Panc1 (cell line): ENCODE measurements around the gene MAMSTR. TPM values are rescaled to one million over a fixed set of nuclear protein-coding genes. Genes with fewer than 3 reads are reported as not detected.

Experiments used
- ATAC-seq: fragments of 200-7000 bp; cut with Tn5 transposase; 2 replicates; pipeline ENCODE4 v1.9.1; 2020; ENCODE audit warnings: mild to moderate bottlenecking, moderate library complexity
- BruUV-seq: library from RNA; stranded (reverse); fragments of 400-500 nt; replicated peaks from 2 replicates; lab custom pipeline; 2021; lab: Mats Ljungman, UMichigan
- CTCF ChIA-PET: fragments of 300-600 bp; sonication (Branson Sonifier 250); formaldehyde crosslinking; loops from one replicate; lab custom pipeline; 2022; ENCODE audit warnings: antibody characterized with exemption; lab: Charles Lee
- POLR2A ChIA-PET: fragments of 300-600 bp; sonication (Branson Sonifier 250); formaldehyde crosslinking; loops from one replicate; lab custom pipeline; 2022; ENCODE audit warnings: antibody characterized with exemption; lab: Charles Lee
- DNase-seq: peaks from one replicate; pipeline ENCODE4 v3.0.0-alpha.2; 2010; ENCODE audit warnings: low read depth, low spot score
- H3K27ac ChIP-seq: 2 replicates; pipeline ENCODE4 v1.5.1; 2011; ENCODE audit warnings: mild to moderate bottlenecking, low read length, inconsistent platforms
- H3K27me3 ChIP-seq: fragments of 200-500 bp; sonication (Bioruptor generic); 2 replicates; pipeline ENCODE4 v1.6.0; 2014; ENCODE audit warnings: low read length, inconsistent platforms; ENCODE audit not compliant: control insufficient read depth, insufficient read depth
- H3K36me3 ChIP-seq: fragments of 200-500 bp; sonication (Bioruptor generic); 2 replicates; pipeline ENCODE4 v1.5.1; 2014; ENCODE audit warnings: inconsistent platforms, mild to moderate bottlenecking, low read length, moderate library complexity; ENCODE audit not compliant: control insufficient read depth, insufficient read depth
- H3K4me1 ChIP-seq: 2 replicates; pipeline ENCODE4 v1.5.1; 2011; ENCODE audit warnings: inconsistent platforms, mild to moderate bottlenecking, low read length, moderate library complexity; ENCODE audit not compliant: control insufficient read depth, insufficient read depth
- H3K4me3 ChIP-seq, 2 experiments: 2 replicates each; pipeline ENCODE4 v1.5.1; 2011 to 2012; ENCODE audit warnings: low read depth in 2 of 2, low read length in 2 of 2, mild to moderate bottlenecking in 2 of 2, inconsistent platforms in 1 of 2, moderate library complexity in 1 of 2
- H3K9me3 ChIP-seq: fragments of 200-500 bp; sonication (Bioruptor generic); 2 replicates; pipeline ENCODE4 v1.5.1; 2014; ENCODE audit warnings: low read depth, mild to moderate bottlenecking, inconsistent platforms, low read length, moderate library complexity; ENCODE audit not compliant: control insufficient read depth, insufficient read depth
- CTCF ChIP-seq: fragments of 450-650 bp; IDR thresholded peaks from 2 replicates; pipeline ENCODE4 v1.5.1; 2017; ENCODE audit warnings: mild to moderate bottlenecking
- POLR2AphosphoS5 ChIP-seq: IDR thresholded peaks from 2 replicates; pipeline ENCODE4 v1.6.1; 2012; ENCODE audit warnings: mild to moderate bottlenecking, low read depth, low read length, moderate library complexity
- SIN3A ChIP-seq: IDR thresholded peaks from 2 replicates; pipeline ENCODE4 v1.6.1; 2012; ENCODE audit warnings: low read depth, mild to moderate bottlenecking, low read length, moderate library complexity, borderline replicate concordance; ENCODE audit not compliant: insufficient read depth
- TCF7L2 ChIP-seq: IDR thresholded peaks from 2 replicates; pipeline ENCODE4 v1.6.1; 2011; ENCODE audit warnings: mild to moderate bottlenecking, low read depth, low read length, inconsistent platforms
- in situ Hi-C: cut with HindIII; loops from 2 replicates; pipeline ENCODE4 v1.10.0; 2016; ENCODE audit warnings: low sequenced_read_pairs, low pct_unique_long_range_greater_than_20kb
- intact Hi-C: fragments of 100-400 bp; cut with micrococcal nuclease; formaldehyde crosslinking; loops from one replicate; pipeline ENCODE4 v1.10.0; 2022; ENCODE audit not compliant: unreplicated experiment
- total RNA-seq: library from RNA; stranded (reverse); gene quantifications from one replicate; pipeline ENCODE4 v1.2.1, GENCODE V29; 2021; ENCODE audit not compliant: unreplicated experiment
- TF ChIP-seq, protein P1 (sequence below), 2 experiments: IDR thresholded peaks; 2 replicates each; pipeline ENCODE4 v1.6.1; 2011 to 2012; ENCODE audit warnings: low read depth in 2 of 2, control low read depth in 1 of 2, low read length in 1 of 2, mild to moderate bottlenecking in 1 of 2, moderate library complexity in 1 of 2; ENCODE audit not compliant: insufficient read depth in 1 of 2

The MAMSTR gene
- total RNA-seq, 1 experiment from 2014 or later: 3.3 TPM

GRCh38 chr19:48669903-48670668 is 49.4 kb downstream of the MAMSTR start:
- in situ Hi-C loops: no loop called here
- no peak overlapping the region for H3K4me3 ChIP-seq
- intact Hi-C loops: no loop called here
- TF ChIP-seq CTCF: no peak
- TF ChIP-seq TCF7L2: no peak
- TF ChIP-seq POLR2AphosphoS5: no peak
- no peak for TF ChIP-seq SIN3A
- TF ChIP-seq, protein P1, sequence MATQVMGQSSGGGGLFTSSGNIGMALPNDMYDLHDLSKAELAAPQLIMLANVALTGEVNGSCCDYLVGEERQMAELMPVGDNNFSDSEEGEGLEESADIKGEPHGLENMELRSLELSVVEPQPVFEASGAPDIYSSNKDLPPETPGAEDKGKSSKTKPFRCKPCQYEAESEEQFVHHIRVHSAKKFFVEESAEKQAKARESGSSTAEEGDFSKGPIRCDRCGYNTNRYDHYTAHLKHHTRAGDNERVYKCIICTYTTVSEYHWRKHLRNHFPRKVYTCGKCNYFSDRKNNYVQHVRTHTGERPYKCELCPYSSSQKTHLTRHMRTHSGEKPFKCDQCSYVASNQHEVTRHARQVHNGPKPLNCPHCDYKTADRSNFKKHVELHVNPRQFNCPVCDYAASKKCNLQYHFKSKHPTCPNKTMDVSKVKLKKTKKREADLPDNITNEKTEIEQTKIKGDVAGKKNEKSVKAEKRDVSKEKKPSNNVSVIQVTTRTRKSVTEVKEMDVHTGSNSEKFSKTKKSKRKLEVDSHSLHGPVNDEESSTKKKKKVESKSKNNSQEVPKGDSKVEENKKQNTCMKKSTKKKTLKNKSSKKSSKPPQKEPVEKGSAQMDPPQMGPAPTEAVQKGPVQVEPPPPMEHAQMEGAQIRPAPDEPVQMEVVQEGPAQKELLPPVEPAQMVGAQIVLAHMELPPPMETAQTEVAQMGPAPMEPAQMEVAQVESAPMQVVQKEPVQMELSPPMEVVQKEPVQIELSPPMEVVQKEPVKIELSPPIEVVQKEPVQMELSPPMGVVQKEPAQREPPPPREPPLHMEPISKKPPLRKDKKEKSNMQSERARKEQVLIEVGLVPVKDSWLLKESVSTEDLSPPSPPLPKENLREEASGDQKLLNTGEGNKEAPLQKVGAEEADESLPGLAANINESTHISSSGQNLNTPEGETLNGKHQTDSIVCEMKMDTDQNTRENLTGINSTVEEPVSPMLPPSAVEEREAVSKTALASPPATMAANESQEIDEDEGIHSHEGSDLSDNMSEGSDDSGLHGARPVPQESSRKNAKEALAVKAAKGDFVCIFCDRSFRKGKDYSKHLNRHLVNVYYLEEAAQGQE (IDR thresholded peaks at IDR 0.05; ENCODE audit: insufficient read depth in 1 of 2, low read depth in 2 of 2, low read length in 1 of 2): no peak
- H3K4me1 ChIP-seq: no peaks in the 10 kb centered on the region
- H3K27ac ChIP-seq: no peak overlapping the region
- DNase-seq: no peak
- POLR2A ChIA-PET: no interaction called here
- CTCF ChIA-PET: no interaction called here
- no TSS peak for BruUV-seq
- ATAC-seq: no peak
- H3K9me3 ChIP-seq: no peaks in the 10 kb centered on the region
- H3K36me3 ChIP-seq: no peaks in the 10 kb centered on the region
- H3K27me3 ChIP-seq: no peaks in the 10 kb centered on the region

DNA sequence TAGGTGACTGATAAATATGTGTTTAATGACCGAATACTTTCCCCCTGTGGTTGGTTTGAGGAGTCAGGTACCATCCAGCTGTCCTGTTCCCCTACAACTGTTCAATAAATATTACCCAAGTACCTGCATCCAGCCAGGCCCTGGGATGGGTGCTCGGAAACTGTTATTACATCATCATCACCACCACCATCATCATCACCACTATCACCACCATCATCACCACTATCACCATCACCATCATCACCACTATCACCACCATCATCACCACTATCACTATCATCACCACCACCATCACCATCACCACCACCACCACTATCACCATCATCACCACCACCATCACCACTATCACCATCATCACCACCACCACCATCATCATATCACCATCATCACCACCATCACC is 50.8 kb downstream of the MAMSTR start:
- ATAC-seq (no peak), DNase-seq (no peak)
- Histone ChIP-seq H3K36me3 (no peaks in the 10 kb centered on the region), H3K27ac (no peak overlapping the region), H3K4me3 (no peak overlapping the region), H3K9me3 (no peaks in the 10 kb centered on the region), H3K27me3 (no peaks in the 10 kb centered on the region), H3K4me1 (no peaks in the 10 kb centered on the region)
- intact Hi-C loops: no loop called here
- ChIA-PET CTCF (no interaction called here), POLR2A (no interaction called here)
- in situ Hi-C loops: no loop called here
- no TSS peak for BruUV-seq
- TF ChIP-seq TCF7L2: no peak
- TF ChIP-seq POLR2AphosphoS5: no peak
- no peak for TF ChIP-seq CTCF
- TF ChIP-seq, protein P1 (IDR thresholded peaks at IDR 0.05; ENCODE audit: insufficient read depth in 1 of 2, low read depth in 2 of 2, low read length in 1 of 2): no peak
- TF ChIP-seq SIN3A: no peak
